GM18517 (cell line): ENCODE data around the gene FGFBP2.
"Not testable (repeated sequence)": the region's sequence is repeated elsewhere in the genome, so short reads cannot be mapped to it uniquely, and the experiment has no call there.

Source experiments
- ATAC-seq: cut with Tn5 transposase; IDR thresholded peaks from one replicate; pipeline ENCODE4 v1.9.1; 2021; ENCODE audit warnings: mild to moderate bottlenecking, moderate library complexity; ENCODE audit not compliant: unreplicated experiment

FGFBP2 gene

GRCh38 chr4:15931451-15932210, 31.3 kb downstream of the FGFBP2 start:
- no peak for ATAC-seq

- no peak for ATAC-seq
Measured at GRCh38 chr4:15930314-15930713, 32.7 kb downstream of the FGFBP2 start.

DNA sequence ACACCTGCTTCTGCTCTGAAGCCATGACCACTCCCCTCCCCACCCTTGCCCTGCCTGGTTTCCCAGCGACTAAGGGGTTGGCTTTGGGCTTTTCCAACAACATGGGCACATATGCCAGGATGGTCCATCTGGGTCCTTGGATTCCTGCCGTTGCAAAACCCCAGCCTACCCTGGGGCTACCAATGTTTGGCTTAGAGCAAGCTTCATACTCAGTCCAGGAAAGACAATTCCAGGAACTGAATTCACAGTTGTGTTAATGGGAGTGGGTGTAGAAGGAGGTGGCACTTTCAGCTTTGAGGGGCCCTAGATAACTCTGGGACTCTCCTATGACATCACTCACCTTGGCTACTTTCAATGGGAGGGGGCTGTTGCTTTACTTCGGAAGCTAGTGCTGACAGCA, 33.4 kb downstream of the FGFBP2 start:
- no peak for ATAC-seq

DNA sequence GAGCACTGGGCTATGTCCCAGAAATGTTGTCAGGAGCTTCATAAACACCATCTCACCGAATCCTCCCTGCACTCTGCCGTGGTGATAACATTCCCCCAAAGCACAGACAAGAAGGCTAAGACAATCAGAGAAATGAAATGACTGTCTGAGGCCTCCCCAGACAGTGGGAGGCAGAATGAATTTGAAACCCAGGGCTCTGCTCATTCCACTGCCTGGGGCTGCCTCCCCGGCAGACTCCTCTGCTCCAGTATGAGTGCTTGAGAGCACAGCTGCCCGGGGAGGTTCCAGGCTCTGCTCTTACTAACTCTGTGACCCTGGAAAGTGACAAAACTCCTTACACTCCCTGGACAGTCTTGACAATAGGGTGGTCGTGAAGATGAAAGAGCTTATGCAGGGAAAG, 34.1 kb downstream of the FGFBP2 start:
- ATAC-seq = no peak

GRCh38 chr4:15926486-15926885, 36.5 kb downstream of the FGFBP2 start:
- no peak for ATAC-seq

DNA sequence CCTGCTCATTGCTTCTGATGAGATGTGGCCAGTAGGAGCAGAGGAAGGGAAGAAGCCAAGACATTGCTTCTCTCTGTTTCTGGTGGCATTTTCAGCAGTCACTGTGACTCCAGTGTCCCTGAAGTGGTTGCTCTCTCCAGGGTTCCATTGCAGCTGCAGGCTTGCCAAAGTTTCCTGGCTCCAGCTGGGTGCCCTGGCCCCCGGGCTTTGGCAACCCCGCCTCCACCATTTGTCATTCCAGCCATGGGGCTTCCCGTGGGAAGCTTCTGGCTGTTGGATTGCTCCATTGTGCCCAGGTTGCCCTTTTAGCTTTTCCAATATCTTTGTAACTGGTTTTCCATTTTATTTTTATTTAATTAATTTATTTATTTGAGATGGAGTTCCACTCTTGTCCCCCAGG, 37.1 kb downstream of the FGFBP2 start:
- no peak for ATAC-seq

DNA sequence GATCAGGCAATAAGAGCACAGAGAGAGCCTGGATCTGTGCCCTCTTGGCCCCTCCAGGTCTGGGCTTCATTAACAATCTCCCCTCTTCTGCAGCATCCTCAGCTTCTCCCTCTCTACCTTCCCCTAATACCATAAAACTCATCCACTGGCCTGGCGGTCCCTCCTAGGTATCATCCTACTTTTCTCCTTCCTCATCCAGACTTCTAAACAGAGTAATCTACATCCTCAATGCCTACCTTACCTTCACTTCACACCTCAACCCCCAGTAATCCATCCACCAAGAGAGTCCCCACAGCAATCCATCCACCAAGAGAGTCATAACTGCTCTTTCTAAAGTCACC, 41.4 kb downstream of the FGFBP2 start:
- no peak for ATAC-seq

- no peak for ATAC-seq
Measured at GRCh38 chr4:15920723-15921591, 42.0 kb downstream of the FGFBP2 start.

DNA sequence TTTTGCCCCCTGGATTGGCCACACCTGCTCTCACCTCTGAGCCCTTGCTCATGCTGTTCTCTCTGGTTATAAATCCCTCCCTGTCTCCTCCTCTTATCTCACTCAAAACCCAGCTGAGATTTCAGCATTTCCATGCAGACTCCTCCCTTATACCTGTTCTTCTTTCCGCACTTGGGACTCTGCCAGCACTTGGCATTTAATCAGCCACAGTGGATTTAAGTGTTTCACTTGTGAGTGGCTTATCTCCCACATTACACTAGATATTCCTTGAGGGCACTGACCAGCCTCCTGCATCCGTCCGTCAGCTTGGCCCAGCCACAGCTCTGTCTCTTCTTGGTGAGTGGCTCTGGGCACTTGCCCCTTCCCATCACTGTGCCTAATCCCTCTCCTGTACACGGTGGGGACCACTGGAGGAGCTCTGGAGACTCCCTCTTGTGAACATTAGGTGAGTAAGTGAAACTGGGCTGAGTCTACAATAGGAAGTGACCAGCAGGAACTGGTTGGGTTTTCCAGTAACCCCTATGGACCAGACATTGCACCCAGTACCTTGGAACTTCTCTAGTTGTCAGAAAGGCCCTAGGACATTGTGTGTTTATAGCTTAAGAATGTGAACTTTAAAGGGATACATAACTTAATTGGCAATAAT, 44.4 kb downstream of the FGFBP2 start:
- no peak for ATAC-seq

- ATAC-seq = no peak
Measured at GRCh38 chr4:15917297-15917696, 45.7 kb downstream of the FGFBP2 start.

- ATAC-seq = not testable (repeated sequence)
Measured at GRCh38 chr4:15916358-15916757, 46.6 kb downstream of the FGFBP2 start.

GRCh38 chr4:15914736-15915135, 48.2 kb downstream of the FGFBP2 start:
- ATAC-seq = no peak

DNA sequence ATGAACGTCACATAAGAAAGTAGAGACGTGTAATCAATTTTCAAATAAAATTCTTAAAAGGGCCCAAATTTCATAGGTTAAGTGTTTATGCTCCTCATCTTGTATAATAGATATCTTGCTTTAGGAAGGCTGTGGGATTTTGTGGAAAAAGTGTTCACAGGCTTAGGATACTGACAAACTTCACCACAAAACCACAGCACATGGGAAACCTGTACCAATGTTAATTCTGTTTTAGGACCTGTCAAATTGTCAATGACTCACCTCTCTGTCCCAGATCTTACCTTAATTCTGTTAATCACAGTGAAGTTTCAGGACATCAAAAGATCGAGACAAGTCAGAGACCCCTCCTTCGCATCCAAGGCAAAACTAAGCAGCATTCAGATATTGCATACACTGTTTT, 48.7 kb downstream of the FGFBP2 start:
- ATAC-seq = no peak

- ATAC-seq = no peak
Measured at GRCh38 chr4:15913631-15913970, 49.4 kb downstream of the FGFBP2 start.

DNA sequence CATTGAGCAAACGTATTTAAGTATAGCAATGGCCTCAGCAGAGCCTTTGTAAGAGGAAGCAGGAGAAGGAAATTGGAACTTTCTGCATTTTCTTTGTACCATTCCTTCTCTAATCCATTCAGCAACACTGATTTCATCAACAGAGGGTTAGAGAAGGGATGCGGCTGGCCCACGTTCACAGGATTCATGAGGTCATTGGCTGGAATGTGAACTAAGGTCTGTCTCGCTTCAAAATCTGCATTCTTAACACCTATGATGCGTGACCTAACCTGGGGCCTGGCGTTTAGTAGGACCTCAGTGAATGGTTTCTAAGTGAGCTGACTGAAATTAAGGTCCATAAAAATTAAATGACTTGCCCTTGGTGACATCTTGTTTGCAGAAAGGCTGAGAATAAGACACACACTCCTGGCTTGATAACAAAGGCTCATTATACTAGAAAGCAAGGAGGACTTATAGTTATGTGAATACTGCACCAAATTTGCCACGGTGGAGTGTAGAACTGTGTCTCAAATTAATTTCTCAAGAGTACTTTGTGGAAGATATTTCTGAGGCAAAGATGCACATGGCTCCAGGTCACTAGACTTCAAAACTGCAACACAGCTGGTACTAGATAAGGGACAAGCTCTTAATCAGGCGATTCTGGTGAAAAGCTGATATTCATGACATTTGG, 49.9 kb downstream of the FGFBP2 start:
- no peak for ATAC-seq

DNA sequence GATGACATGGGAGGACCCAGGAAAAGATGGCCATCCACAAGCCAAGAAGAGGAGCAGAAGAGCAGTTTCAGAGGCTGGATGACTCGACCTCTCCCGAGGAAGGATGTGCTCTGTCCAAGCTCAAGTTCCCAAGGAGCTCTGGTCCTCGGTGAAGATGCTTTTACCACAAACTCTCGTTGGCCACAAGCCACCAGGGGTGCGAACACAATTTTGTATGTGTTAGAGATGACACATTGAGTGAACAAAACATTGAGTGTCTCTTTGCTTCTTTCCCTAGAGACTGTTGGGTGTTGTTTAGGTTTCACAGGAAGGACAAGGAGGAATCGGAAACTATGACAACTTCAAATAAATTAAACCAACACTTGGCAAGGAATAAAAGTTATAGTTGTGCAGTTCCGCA, 50.7 kb downstream of the FGFBP2 start:
- ATAC-seq = no peak
